ENCODE results near the gene GORAB. TPM values are rescaled to one million over a fixed set of nuclear protein-coding genes. Genes with fewer than 3 reads are reported as not detected.

The GORAB gene
- polyA plus RNA-seq, 2 of the 4 experiments (the other 2 are of a cell fraction), result 7.5 to 15.1 TPM

- no peak overlapping the region for H3K4me3 ChIP-seq
- CTCF ChIA-PET, result no interaction called here
- POLR2A ChIA-PET, result no interaction called here
Measured at GRCh38 chr1:170592591-170593111, 60.7 kb downstream of the GORAB start.

GRCh38 chr1:170593173-170594011, 61.4 kb downstream of the GORAB start:
- ChIA-PET POLR2A (no interaction called here), CTCF (no interaction called here)
- Histone ChIP-seq H3K27ac (no peak overlapping the region), H3K4me1 (no peaks in the 10 kb centered on the region), H3K4me3 (no peak overlapping the region), H3K9me3 (no peaks in the 10 kb centered on the region), H3K4me2 (no peak overlapping the region)
- no peak for ATAC-seq
- 26% methylated on average over 5 of the region's 5 CpGs for WGBS (ENCODE audit: missing lambda C conversion rate)
- DNase-seq (ENCODE audit: low read depth in 1 of 2, low spot score in 1 of 2), result no peak
- FAIRE-seq, result no peak
- TF ChIP-seq REST (IDR thresholded peaks at IDR 0.05), result peak; percentile 79
- TF ChIP-seq ESRRA (IDR thresholded peaks at IDR 0.05; ENCODE audit: borderline replicate concordance, low read length), result no peak
- no peak for TF ChIP-seq MAFK (IDR thresholded peaks at IDR 0.05; ENCODE audit: partially characterized antibody)
- no peak for TF ChIP-seq CBX8 (IDR thresholded peaks at IDR 0.05)
- no peak for TF ChIP-seq ELK1 (IDR thresholded peaks at IDR 0.05; ENCODE audit: low read depth, low read length)

More at GRCh38 chr1:170592591-170593111, 60.7 kb downstream of the GORAB start:
- Histone ChIP-seq H3K27ac (no peak overlapping the region), H3K9me3 (no peaks in the 10 kb centered on the region), H3K4me1 (no peaks in the 10 kb centered on the region), H3K4me2 (no peak overlapping the region)
- 17% methylated on average over 2 of the region's 2 CpGs for WGBS (ENCODE audit: missing lambda C conversion rate)
- FAIRE-seq (no peak), DNase-seq (ENCODE audit: low read depth in 1 of 2, low spot score in 1 of 2) (no peak), ATAC-seq (no peak)
- no peak for TF ChIP-seq HES2 (IDR thresholded peaks at IDR 0.05)
- TF ChIP-seq ZSCAN20 (CRISPR knock-in tag; IDR thresholded peaks at IDR 0.05), result no peak
- no peak for TF ChIP-seq CEBPB (IDR thresholded peaks at IDR 0.05)
- no peak for TF ChIP-seq GATA3 (IDR thresholded peaks at IDR 0.05; ENCODE audit: borderline replicate concordance)
- TF ChIP-seq MYC (IDR thresholded peaks at IDR 0.05; ENCODE audit: borderline replicate concordance, low read length), result no peak
- no peak for TF ChIP-seq JUN (IDR thresholded peaks at IDR 0.05)
- no peak for TF ChIP-seq E2F6 (IDR thresholded peaks at IDR 0.05; ENCODE audit: borderline replicate concordance, low read depth)
- no peak for TF ChIP-seq SREBF2 (IDR thresholded peaks at IDR 0.05)
- no peak for TF ChIP-seq HDAC2 (IDR thresholded peaks at IDR 0.05)
- no peak for TF ChIP-seq HOXB13 (CRISPR knock-in tag; IDR thresholded peaks at IDR 0.05; ENCODE audit: low read depth)
- no peak for TF ChIP-seq CBX2 (IDR thresholded peaks at IDR 0.05; ENCODE audit: borderline replicate concordance, low read depth)
- TF ChIP-seq HMGXB4 (CRISPR knock-in tag; IDR thresholded peaks at IDR 0.05; ENCODE audit: borderline replicate concordance), result no peak
